GM23338 (cell line): ENCODE measurements around the gene COPB1. TPM values are rescaled to one million over a fixed set of nuclear protein-coding genes. Genes with fewer than 3 reads are reported as not detected.

ENCODE experiments used
- ATAC-seq: fragments of 200-7000 bp; cut with Tn5 transposase; 3 replicates; pipeline ENCODE4 v1.9.1; 2020
- DNase-seq: peaks from one replicate; pipeline ENCODE4 v3.0.0-alpha.2; 2015; ENCODE audit warnings: low spot score
- H2AFZ ChIP-seq: fragments of 200-600 bp; sonication (generic); 2 replicates; pipeline ENCODE4 v1.8.0; 2016; ENCODE audit warnings: antibody characterized with exemption, mild to moderate bottlenecking, moderate library complexity
- H3F3A ChIP-seq: fragments of 200-600 bp; sonication (generic); replicated peaks from 2 replicates; pipeline ENCODE4 v1.8.0; 2017; ENCODE audit warnings: antibody characterized with exemption, mixed run types, low read depth
- H3K27ac ChIP-seq: fragments of 200-600 bp; sonication (generic); 2 replicates; pipeline ENCODE4 v1.6.1; 2016; ENCODE audit warnings: low read depth
- H3K27me3 ChIP-seq: fragments of 200-600 bp; sonication (generic); 2 replicates; pipeline ENCODE4 v1.8.0; 2016; ENCODE audit warnings: mild to moderate bottlenecking, mixed run types, moderate library complexity; ENCODE audit not compliant: insufficient read depth
- H3K36me3 ChIP-seq: fragments of 200-600 bp; sonication (generic); 2 replicates; pipeline ENCODE4 v1.8.0; 2016; ENCODE audit warnings: mild to moderate bottlenecking; ENCODE audit not compliant: insufficient read depth
- H3K4me1 ChIP-seq: fragments of 200-600 bp; sonication (generic); 2 replicates; pipeline ENCODE4 v1.8.0; 2016; ENCODE audit warnings: mild to moderate bottlenecking, moderate library complexity; ENCODE audit not compliant: insufficient read depth
- H3K4me2 ChIP-seq: fragments of 200-600 bp; sonication (generic); 2 replicates; pipeline ENCODE4 v1.7.1; 2017; ENCODE audit warnings: mixed run types
- H3K4me3 ChIP-seq: fragments of 200-600 bp; sonication (generic); 2 replicates; pipeline ENCODE4 v1.6.1; 2016; ENCODE audit warnings: mixed run types
- H3K79me2 ChIP-seq: fragments of 200-600 bp; sonication (generic); replicated peaks from 2 replicates; pipeline ENCODE4 v1.8.0; 2017; ENCODE audit warnings: mild to moderate bottlenecking; ENCODE audit not compliant: insufficient read depth
- H3K9me2 ChIP-seq: fragments of 200-600 bp; sonication (generic); 2 replicates; pipeline ENCODE4 v1.8.0; 2017; ENCODE audit not compliant: insufficient read depth
- H4K20me1 ChIP-seq: fragments of 200-600 bp; sonication (generic); replicated peaks from 2 replicates; pipeline ENCODE4 v1.8.0; 2017; ENCODE audit warnings: mild to moderate bottlenecking; ENCODE audit not compliant: insufficient read depth
- H3K27ac Mint-ChIP-seq: 2 replicates; pipeline ENCODE4 v1.8.0; 2020; ENCODE audit warnings: inconsistent platforms, mild to moderate bottlenecking, moderate library complexity, mixed read lengths
- H3K27me3 Mint-ChIP-seq: 3 replicates; pipeline ENCODE4 v1.8.0; 2022; ENCODE audit warnings: low read depth, mild to moderate bottlenecking, moderate library complexity, mixed read lengths, inconsistent platforms; ENCODE audit not compliant: insufficient read depth, poor library complexity
- H3K36me3 Mint-ChIP-seq: 3 replicates; pipeline ENCODE4 v1.8.0; 2021; ENCODE audit warnings: low read depth, mild to moderate bottlenecking, inconsistent platforms, moderate library complexity, mixed read lengths
- H3K4me1 Mint-ChIP-seq: 3 replicates; pipeline ENCODE4 v1.8.0; 2020; ENCODE audit warnings: mild to moderate bottlenecking, inconsistent platforms, mixed read lengths
- H3K4me3 Mint-ChIP-seq: 3 replicates; pipeline ENCODE4 v1.8.0; 2021; ENCODE audit warnings: moderate library complexity, mild to moderate bottlenecking, inconsistent platforms, mixed read lengths
- H3K9me3 Mint-ChIP-seq: 3 replicates; pipeline ENCODE4 v1.8.0; 2020; ENCODE audit warnings: moderate library complexity, mild to moderate bottlenecking, inconsistent platforms, mixed read lengths
- CREB1 ChIP-seq: fragments of 250-450 bp; sonication (Bioruptor Pico); IDR thresholded peaks from 2 replicates; pipeline ENCODE4 v1.5.0; 2020; ENCODE audit warnings: low read depth, mild to moderate bottlenecking, moderate library complexity
- ETS1 ChIP-seq: IDR thresholded peaks from 2 replicates; pipeline ENCODE4 v1.6.1; 2016; ENCODE audit warnings: antibody characterized with exemption
- EZH2 ChIP-seq: fragments of 200-600 bp; sonication (generic); IDR thresholded peaks from one replicate; pipeline ENCODE4 v1.8.0; 2017; ENCODE audit warnings: antibody characterized with exemption, mild to moderate bottlenecking, low read depth; ENCODE audit not compliant: unreplicated experiment
- EZH2phosphoT487 ChIP-seq: fragments of 200-600 bp; sonication (generic); IDR thresholded peaks from one replicate; pipeline ENCODE4 v1.8.1; 2018; ENCODE audit warnings: antibody characterized with exemption; ENCODE audit not compliant: unreplicated experiment
- NANOG ChIP-seq: IDR thresholded peaks from 2 replicates; pipeline ENCODE4 v1.6.1; 2016; ENCODE audit warnings: antibody characterized with exemption, borderline replicate concordance
- STAT1 ChIP-seq: IDR thresholded peaks from one replicate; pipeline ENCODE4 v1.6.1; 2016; ENCODE audit warnings: antibody characterized with exemption; ENCODE audit not compliant: unreplicated experiment
- ZNF114 ChIP-seq: fragments of 250-450 bp; sonication (Bioruptor Pico); IDR thresholded peaks from 2 replicates; pipeline ENCODE4 v1.5.0; 2020; ENCODE audit warnings: mild to moderate bottlenecking, moderate library complexity
- ZNF331 ChIP-seq: fragments of 250-450 bp; sonication (Bioruptor Pico); IDR thresholded peaks from 2 replicates; pipeline ENCODE4 v1.5.0; 2020; ENCODE audit warnings: low read depth, mild to moderate bottlenecking, moderate library complexity
- ZNF462 ChIP-seq: fragments of 250-450 bp; sonication (Bioruptor Pico); IDR thresholded peaks from 2 replicates; pipeline ENCODE4 v1.5.0; 2020; ENCODE audit warnings: mild to moderate bottlenecking, moderate library complexity
- polyA plus RNA-seq: library from polyadenylated mRNA; unstranded; fragments of >200 nt; fragmentation: Nextera tagmentation; extraction: Ambion mirVana; gene quantifications from 2 replicates; pipeline ENCODE4 v1.2.1, GENCODE V29; 2016
- total RNA-seq: library from RNA; depleted of rRNA; stranded (reverse); fragments of >200 nt; shearing (Covaris generic); gene quantifications from 2 replicates; pipeline ENCODE4 v1.2.3, GENCODE V29; 2014
- TF ChIP-seq, protein P1 (sequence below): IDR thresholded peaks from one replicate; pipeline ENCODE4 v1.6.1; 2018; ENCODE audit warnings: antibody characterized with exemption; ENCODE audit not compliant: unreplicated experiment

COPB1 gene
- total and polyA plus RNA-seq, 2 experiments from 2014 or later, result 42.3 to 104 TPM

DNA sequence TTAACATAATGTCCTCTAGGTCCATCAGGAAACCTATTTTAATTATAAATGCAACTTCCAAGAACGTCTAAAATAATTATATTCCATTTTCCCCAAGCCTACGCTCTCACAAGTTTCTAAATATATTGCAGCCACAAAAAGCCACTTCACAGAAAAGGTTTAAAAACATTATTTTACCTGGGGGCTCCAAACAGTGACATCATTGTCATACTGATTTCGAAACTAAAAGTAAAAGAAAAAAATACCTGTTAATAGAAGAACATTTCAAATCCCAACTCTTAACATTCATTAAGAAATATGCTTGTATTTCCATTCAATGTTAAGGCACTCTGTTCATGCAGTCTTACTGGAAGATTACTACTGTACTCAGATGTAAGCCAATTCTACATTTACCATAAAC, 19.2 kb upstream of the COPB1 start (continued):
- no peak for TF ChIP-seq ETS1
- TF ChIP-seq, protein P1, sequence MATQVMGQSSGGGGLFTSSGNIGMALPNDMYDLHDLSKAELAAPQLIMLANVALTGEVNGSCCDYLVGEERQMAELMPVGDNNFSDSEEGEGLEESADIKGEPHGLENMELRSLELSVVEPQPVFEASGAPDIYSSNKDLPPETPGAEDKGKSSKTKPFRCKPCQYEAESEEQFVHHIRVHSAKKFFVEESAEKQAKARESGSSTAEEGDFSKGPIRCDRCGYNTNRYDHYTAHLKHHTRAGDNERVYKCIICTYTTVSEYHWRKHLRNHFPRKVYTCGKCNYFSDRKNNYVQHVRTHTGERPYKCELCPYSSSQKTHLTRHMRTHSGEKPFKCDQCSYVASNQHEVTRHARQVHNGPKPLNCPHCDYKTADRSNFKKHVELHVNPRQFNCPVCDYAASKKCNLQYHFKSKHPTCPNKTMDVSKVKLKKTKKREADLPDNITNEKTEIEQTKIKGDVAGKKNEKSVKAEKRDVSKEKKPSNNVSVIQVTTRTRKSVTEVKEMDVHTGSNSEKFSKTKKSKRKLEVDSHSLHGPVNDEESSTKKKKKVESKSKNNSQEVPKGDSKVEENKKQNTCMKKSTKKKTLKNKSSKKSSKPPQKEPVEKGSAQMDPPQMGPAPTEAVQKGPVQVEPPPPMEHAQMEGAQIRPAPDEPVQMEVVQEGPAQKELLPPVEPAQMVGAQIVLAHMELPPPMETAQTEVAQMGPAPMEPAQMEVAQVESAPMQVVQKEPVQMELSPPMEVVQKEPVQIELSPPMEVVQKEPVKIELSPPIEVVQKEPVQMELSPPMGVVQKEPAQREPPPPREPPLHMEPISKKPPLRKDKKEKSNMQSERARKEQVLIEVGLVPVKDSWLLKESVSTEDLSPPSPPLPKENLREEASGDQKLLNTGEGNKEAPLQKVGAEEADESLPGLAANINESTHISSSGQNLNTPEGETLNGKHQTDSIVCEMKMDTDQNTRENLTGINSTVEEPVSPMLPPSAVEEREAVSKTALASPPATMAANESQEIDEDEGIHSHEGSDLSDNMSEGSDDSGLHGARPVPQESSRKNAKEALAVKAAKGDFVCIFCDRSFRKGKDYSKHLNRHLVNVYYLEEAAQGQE, result no peak
- no peak for TF ChIP-seq ZNF114
- no peak for TF ChIP-seq STAT1
- TF ChIP-seq NANOG, result no peak

GRCh38 chr11:14513800-14514199, 14.2 kb upstream of the COPB1 start:
- DNase-seq, result no peak
- Mint-ChIP-seq H3K4me3 (no peak overlapping the region), H3K27me3 (no peaks in the 10 kb centered on the region), H3K9me3 (no peaks in the 10 kb centered on the region), H3K36me3 (peaks cover 70% of the 10 kb centered on the region), H3K4me1 (peaks cover 4% of the 10 kb centered on the region), H3K27ac (no peak overlapping the region)
- Histone ChIP-seq H3K4me1 (peaks cover 3% of the 10 kb centered on the region), H4K20me1 (0 out of 2 replicates have a peak, but pooled peaks cover 6% of the 10 kb centered on the region), H3F3A (no peaks in the 10 kb centered on the region), H3K4me2 (no peak overlapping the region), H3K9me2 (no peaks in the 10 kb centered on the region), H2AFZ (no peak overlapping the region), H3K27ac (no peak overlapping the region), H3K79me2 (peaks cover 8% of the 10 kb centered on the region), H3K4me3 (no peak overlapping the region), H3K36me3 (peaks cover 62% of the 10 kb centered on the region), H3K27me3 (no peaks in the 10 kb centered on the region)
- ATAC-seq, result no peak
- TF ChIP-seq EZH2 (no peak), ZNF331 (CRISPR knock-in tag) (no peak), CREB1 (CRISPR knock-in tag) (no peak), STAT1 (no peak), ZNF462 (CRISPR knock-in tag) (no peak), EZH2phosphoT487 (no peak), NANOG (no peak)
- TF ChIP-seq, protein P1, result no peak
